ENCODE results near the gene FBXL13.

The FBXL13 gene

DNA sequence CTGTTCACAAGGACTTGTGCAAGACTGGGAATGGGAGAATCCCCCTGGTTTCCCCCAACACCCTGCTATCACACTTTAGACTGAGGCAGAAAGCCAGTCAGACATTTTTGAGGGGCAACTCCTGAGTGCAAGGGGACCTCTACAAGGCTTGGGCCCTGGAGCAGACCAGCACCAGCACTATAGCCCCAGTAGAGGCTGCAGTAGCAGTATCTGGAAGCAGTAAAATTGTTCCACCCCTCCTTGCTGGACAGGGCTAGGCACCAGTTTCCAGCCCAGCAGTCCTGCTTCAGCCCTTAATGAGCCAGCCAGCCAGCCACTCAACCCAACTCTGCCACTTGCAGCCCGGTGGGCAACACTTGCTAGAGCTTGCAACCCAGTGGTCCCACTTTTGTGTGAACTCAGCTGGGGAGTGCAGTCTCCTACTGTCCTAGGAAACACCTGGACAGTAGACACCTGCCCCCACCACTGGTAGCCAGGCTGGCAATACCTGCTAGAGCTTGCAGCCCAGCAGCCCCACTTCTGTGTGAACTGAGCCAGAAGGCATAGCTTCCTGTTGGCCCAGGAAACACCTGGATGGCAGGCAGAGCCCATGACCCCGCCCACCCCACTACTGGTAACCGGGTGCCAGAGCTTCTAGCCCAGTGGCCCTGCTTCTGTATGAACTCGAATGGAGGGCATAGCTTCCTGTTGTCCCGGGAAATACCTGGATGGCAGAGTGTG is 65.0 kb downstream of the FBXL13 start:
- TF ChIP-seq TEAD4 (IDR thresholded peaks at IDR 0.05): no peak
- TF ChIP-seq EP300 (IDR thresholded peaks at IDR 0.05; ENCODE audit: borderline replicate concordance): no peak
- TF ChIP-seq RAD21 (IDR thresholded peaks at IDR 0.05; ENCODE audit: low read depth): no peak
- TF ChIP-seq USF1 (IDR thresholded peaks at IDR 0.05): no peak
- no peak for TF ChIP-seq ZBTB7A (IDR thresholded peaks at IDR 0.05; ENCODE audit: low read depth)
- no peak for TF ChIP-seq NFIC (IDR thresholded peaks at IDR 0.05)
- TF ChIP-seq FOXM1 (IDR thresholded peaks at IDR 0.05; ENCODE audit: borderline replicate concordance, low read depth): no peak

- TF ChIP-seq TAF1 (IDR thresholded peaks at IDR 0.05; ENCODE audit: low read depth) (no peak), ZBTB7A (IDR thresholded peaks at IDR 0.05; ENCODE audit: low read depth) (no peak), EGR1 (IDR thresholded peaks at IDR 0.05) (no peak), USF1 (IDR thresholded peaks at IDR 0.05) (no peak), TCF12 (IDR thresholded peaks at IDR 0.05; ENCODE audit: low read depth) (no peak), NFIC (IDR thresholded peaks at IDR 0.05) (no peak), CEBPB (IDR thresholded peaks at IDR 0.05) (no peak), EP300 (IDR thresholded peaks at IDR 0.05; ENCODE audit: borderline replicate concordance) (no peak), RAD21 (IDR thresholded peaks at IDR 0.05; ENCODE audit: low read depth) (no peak)
- TF ChIP-seq, protein P1, sequence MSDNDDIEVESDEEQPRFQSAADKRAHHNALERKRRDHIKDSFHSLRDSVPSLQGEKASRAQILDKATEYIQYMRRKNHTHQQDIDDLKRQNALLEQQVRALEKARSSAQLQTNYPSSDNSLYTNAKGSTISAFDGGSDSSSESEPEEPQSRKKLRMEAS (IDR thresholded peaks at IDR 0.05): no peak
- TF ChIP-seq, protein P2, sequence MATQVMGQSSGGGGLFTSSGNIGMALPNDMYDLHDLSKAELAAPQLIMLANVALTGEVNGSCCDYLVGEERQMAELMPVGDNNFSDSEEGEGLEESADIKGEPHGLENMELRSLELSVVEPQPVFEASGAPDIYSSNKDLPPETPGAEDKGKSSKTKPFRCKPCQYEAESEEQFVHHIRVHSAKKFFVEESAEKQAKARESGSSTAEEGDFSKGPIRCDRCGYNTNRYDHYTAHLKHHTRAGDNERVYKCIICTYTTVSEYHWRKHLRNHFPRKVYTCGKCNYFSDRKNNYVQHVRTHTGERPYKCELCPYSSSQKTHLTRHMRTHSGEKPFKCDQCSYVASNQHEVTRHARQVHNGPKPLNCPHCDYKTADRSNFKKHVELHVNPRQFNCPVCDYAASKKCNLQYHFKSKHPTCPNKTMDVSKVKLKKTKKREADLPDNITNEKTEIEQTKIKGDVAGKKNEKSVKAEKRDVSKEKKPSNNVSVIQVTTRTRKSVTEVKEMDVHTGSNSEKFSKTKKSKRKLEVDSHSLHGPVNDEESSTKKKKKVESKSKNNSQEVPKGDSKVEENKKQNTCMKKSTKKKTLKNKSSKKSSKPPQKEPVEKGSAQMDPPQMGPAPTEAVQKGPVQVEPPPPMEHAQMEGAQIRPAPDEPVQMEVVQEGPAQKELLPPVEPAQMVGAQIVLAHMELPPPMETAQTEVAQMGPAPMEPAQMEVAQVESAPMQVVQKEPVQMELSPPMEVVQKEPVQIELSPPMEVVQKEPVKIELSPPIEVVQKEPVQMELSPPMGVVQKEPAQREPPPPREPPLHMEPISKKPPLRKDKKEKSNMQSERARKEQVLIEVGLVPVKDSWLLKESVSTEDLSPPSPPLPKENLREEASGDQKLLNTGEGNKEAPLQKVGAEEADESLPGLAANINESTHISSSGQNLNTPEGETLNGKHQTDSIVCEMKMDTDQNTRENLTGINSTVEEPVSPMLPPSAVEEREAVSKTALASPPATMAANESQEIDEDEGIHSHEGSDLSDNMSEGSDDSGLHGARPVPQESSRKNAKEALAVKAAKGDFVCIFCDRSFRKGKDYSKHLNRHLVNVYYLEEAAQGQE (IDR thresholded peaks at IDR 0.05; ENCODE audit: low read depth): no peak
Observed at GRCh38 chr7:103003004-103003403, 71.6 kb downstream of the FBXL13 start.

- no peak for TF ChIP-seq YY1 (IDR thresholded peaks at IDR 0.05; ENCODE audit: low read depth)
- TF ChIP-seq ZBTB7A (IDR thresholded peaks at IDR 0.05; ENCODE audit: low read depth): no peak
- no peak for TF ChIP-seq RAD21 (IDR thresholded peaks at IDR 0.05; ENCODE audit: low read depth)
- TF ChIP-seq CREB1 (IDR thresholded peaks at IDR 0.05; ENCODE audit: low read depth): no peak
- no peak for TF ChIP-seq FOXM1 (IDR thresholded peaks at IDR 0.05; ENCODE audit: borderline replicate concordance, low read depth)
- TF ChIP-seq, protein P1 (IDR thresholded peaks at IDR 0.05): no peak
- TF ChIP-seq TEAD4 (IDR thresholded peaks at IDR 0.05): no peak
- no peak for TF ChIP-seq TCF12 (IDR thresholded peaks at IDR 0.05; ENCODE audit: low read depth)
- no peak for TF ChIP-seq NFIC (IDR thresholded peaks at IDR 0.05)
- TF ChIP-seq, protein P2 (IDR thresholded peaks at IDR 0.05; ENCODE audit: low read depth): no peak
- no peak for TF ChIP-seq EGR1 (IDR thresholded peaks at IDR 0.05)
Observed at GRCh38 chr7:103001210-103001609, 73.4 kb downstream of the FBXL13 start.

GRCh38 chr7:102996957-102997356 is 77.6 kb downstream of the FBXL13 start:
- TF ChIP-seq TAF1 (IDR thresholded peaks at IDR 0.05; ENCODE audit: low read depth): no peak

- TF ChIP-seq EP300 (IDR thresholded peaks at IDR 0.05; ENCODE audit: borderline replicate concordance) (no peak), TEAD4 (IDR thresholded peaks at IDR 0.05) (no peak), EGR1 (IDR thresholded peaks at IDR 0.05) (no peak), TAF1 (IDR thresholded peaks at IDR 0.05; ENCODE audit: low read depth) (no peak), NFIC (IDR thresholded peaks at IDR 0.05) (no peak), CEBPB (IDR thresholded peaks at IDR 0.05) (no peak), FOXM1 (IDR thresholded peaks at IDR 0.05; ENCODE audit: borderline replicate concordance, low read depth) (no peak), ZBTB7A (IDR thresholded peaks at IDR 0.05; ENCODE audit: low read depth) (no peak), USF1 (IDR thresholded peaks at IDR 0.05) (no peak), TCF12 (IDR thresholded peaks at IDR 0.05; ENCODE audit: low read depth) (no peak), CREB1 (IDR thresholded peaks at IDR 0.05; ENCODE audit: low read depth) (no peak), RAD21 (IDR thresholded peaks at IDR 0.05; ENCODE audit: low read depth) (no peak)
- TF ChIP-seq, protein P1 (IDR thresholded peaks at IDR 0.05): no peak
- TF ChIP-seq, protein P2 (IDR thresholded peaks at IDR 0.05; ENCODE audit: low read depth): no peak
Observed at GRCh38 chr7:102994567-102994966, 80.0 kb downstream of the FBXL13 start.

All from Ishikawa (cell line).